ENCODE measurements around the gene HSF4.

Gene HSF4

GRCh38 chr16:67150833-67151396, 13.6 kb upstream of the HSF4 start, which contains the start of gene B3GNT9:
TSS of gene B3GNT9 (minus strand) at chr16:67150998. CDS start at chr16:67150485, 513 bp downstream.
- DNase-seq, result peak; percentile 56

GRCh38 chr16:67151431-67152097, 13.0 kb upstream of the HSF4 start:
- no peak for DNase-seq

GRCh38 chr16:67154578-67155294, 9.8 kb upstream of the HSF4 start:
- DNase-seq, result no peak

GRCh38 chr16:67155295-67156142, 9.0 kb upstream of the HSF4 start:
- DNase-seq, result peak; percentile 86

GRCh38 chr16:67156143-67156844, 8.3 kb upstream of the HSF4 start:
- no peak for DNase-seq

GRCh38 chr16:67157106-67157748, 7.3 kb upstream of the HSF4 start:
- DNase-seq, result no peak

- DNase-seq, result no peak
Observed at GRCh38 chr16:67157892-67158635, 6.5 kb upstream of the HSF4 start.

GRCh38 chr16:67158637-67159600, 5.6 kb upstream of the HSF4 start:
- peak; percentile 83 for DNase-seq

GRCh38 chr16:67161595-67162058, 2.9 kb upstream of the HSF4 start:
- DNase-seq, result no peak

- no peak for DNase-seq
Observed at GRCh38 chr16:67162506-67163163, 1.9 kb upstream of the HSF4 start.

- DNase-seq, result peak; percentile 44
Observed at GRCh38 chr16:67163164-67163998, 1.2 kb upstream of the HSF4 start.

GRCh38 chr16:67163999-67164558, 466 bp upstream of the HSF4 start:
- DNase-seq, result no peak

- DNase-seq, result no peak
Observed at GRCh38 chr16:67165121-67166078, 855 bp downstream of the HSF4 start.

GRCh38 chr16:67166110-67166547, 1.6 kb downstream of the HSF4 start:
- DNase-seq, result no peak

GRCh38 chr16:67166598-67167168, 2.1 kb downstream of the HSF4 start:
- no peak for DNase-seq

GRCh38 chr16:67167588-67167987, 3.0 kb downstream of the HSF4 start:
- no peak for DNase-seq

Data from CD4-positive, alpha-beta T cell treated with Interleukin-17A for 4 hours (primary cell).